Measurements from ENCODE around the gene CRACDL.

Gene CRACDL

DNA sequence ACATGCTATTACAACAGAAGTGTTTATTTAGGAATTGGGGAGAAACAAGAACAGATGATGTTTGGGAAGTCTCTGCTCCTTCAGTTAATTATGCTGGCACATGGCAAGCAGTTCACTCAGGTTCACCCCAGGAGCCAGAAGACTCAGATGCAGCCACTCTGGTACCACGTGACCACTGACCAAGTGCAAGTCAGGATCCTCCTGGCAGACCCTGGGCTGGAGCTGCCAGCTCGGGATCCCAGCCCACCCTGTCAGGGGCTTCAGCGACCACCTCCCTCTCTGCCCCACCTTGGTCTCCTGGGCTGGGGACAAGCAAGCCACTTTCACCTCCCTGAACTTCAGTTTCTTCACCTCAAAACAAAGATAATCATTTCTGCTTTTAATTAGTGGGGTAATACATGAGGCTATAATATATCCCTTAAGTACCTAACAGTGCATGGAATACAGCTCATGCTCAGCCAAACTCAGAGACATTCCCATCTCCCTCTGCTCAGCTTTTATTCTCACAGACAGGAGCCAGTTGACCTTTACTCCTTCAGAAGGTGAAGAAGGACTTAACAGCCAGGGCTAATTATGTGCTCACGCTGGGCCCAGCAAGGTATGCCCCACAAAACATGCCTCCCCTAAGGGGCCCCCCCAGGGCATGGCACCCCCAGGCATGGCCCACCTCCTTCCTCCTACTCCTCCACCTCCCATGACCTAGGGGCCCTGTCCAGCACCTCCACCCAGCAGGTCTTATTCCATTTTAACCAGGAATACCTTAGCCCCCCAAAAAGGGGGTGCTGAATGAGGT lies 11.8 kb downstream of the CRACDL start:
- H4K20me1 ChIP-seq (ENCODE audit: low read depth, low read length), result no peaks in the 10 kb centered on the region
- TF ChIP-seq, protein P1, sequence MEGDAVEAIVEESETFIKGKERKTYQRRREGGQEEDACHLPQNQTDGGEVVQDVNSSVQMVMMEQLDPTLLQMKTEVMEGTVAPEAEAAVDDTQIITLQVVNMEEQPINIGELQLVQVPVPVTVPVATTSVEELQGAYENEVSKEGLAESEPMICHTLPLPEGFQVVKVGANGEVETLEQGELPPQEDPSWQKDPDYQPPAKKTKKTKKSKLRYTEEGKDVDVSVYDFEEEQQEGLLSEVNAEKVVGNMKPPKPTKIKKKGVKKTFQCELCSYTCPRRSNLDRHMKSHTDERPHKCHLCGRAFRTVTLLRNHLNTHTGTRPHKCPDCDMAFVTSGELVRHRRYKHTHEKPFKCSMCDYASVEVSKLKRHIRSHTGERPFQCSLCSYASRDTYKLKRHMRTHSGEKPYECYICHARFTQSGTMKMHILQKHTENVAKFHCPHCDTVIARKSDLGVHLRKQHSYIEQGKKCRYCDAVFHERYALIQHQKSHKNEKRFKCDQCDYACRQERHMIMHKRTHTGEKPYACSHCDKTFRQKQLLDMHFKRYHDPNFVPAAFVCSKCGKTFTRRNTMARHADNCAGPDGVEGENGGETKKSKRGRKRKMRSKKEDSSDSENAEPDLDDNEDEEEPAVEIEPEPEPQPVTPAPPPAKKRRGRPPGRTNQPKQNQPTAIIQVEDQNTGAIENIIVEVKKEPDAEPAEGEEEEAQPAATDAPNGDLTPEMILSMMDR (IDR thresholded peaks at IDR 0.05; ENCODE audit: insufficient read depth, low read length, poor library complexity, severe bottlenecking), result no peak
- H3K4me3 ChIP-seq (ENCODE audit: insufficient read depth, low read length, poor library complexity, severe bottlenecking), result no peak overlapping the region
- no peaks in the 10 kb centered on the region for H3K36me3 ChIP-seq (ENCODE audit: low read length)
- no peaks in the 10 kb centered on the region for H3K79me2 ChIP-seq (ENCODE audit: insufficient read depth, low read length)
- H3K9me2 ChIP-seq (replicated peaks; ENCODE audit: insufficient read depth, low read length), result no peaks in the 10 kb centered on the region
- no peaks in the 10 kb centered on the region for H3K27me3 ChIP-seq (ENCODE audit: low read length)
- H3K9me3 ChIP-seq (ENCODE audit: insufficient read depth, low read length), result no peaks in the 10 kb centered on the region
- H3K27ac ChIP-seq (ENCODE audit: low read depth, low read length), result no peak overlapping the region
- H3K9ac ChIP-seq (ENCODE audit: low read length), result no peak overlapping the region
- H3F3A ChIP-seq (ENCODE audit: insufficient read depth), result no peaks in the 10 kb centered on the region
- H2AFZ ChIP-seq (ENCODE audit: low read depth, low read length, severe bottlenecking), result no peak overlapping the region
- H3K4me2 ChIP-seq (ENCODE audit: low read depth, low read length, poor library complexity, severe bottlenecking), result no peak overlapping the region

DNA sequence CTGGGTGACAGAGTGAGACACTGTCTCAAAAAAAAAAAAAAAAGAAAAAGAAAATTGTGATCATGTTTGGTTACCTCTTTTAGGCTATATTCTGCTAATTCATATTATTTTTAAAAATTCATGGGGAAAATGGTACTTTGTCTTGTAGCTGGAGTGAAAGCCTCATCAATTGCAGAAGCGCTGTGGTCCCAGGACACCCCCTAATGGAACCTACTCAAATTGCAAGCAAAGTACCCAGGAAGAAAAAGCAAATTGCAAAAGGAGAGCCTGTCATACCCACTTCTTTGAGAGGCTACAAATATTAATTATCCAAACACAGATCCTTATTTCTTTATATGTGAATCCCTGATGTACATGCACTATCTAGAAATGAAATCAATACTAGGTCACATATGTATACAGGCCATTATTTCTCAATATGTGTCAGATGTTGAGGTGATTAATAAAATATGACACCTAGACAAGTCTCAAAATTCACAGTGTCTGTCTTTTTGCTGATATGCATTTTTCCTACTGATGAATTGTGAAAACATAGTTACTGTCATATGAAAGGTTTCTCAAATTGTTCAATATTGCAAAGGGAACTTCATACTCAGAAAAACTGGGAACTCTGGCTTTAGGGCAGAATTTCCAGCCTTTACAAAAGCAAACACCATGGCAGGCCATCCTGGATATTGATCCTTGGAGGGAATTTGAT lies 12.6 kb downstream of the CRACDL start:
- H3K4me2 ChIP-seq (ENCODE audit: low read depth, low read length, poor library complexity, severe bottlenecking), result no peak overlapping the region
- H4K20me1 ChIP-seq (ENCODE audit: low read depth, low read length), result no peaks in the 10 kb centered on the region
- H2AFZ ChIP-seq (ENCODE audit: low read depth, low read length, severe bottlenecking), result no peak overlapping the region
- H3K4me3 ChIP-seq (ENCODE audit: insufficient read depth, low read length, poor library complexity, severe bottlenecking), result no peak overlapping the region
- H3K9me3 ChIP-seq (ENCODE audit: insufficient read depth, low read length), result no peaks in the 10 kb centered on the region
- no peaks in the 10 kb centered on the region for H3F3A ChIP-seq (ENCODE audit: insufficient read depth)
- H3K27me3 ChIP-seq (ENCODE audit: low read length), result no peaks in the 10 kb centered on the region
- no peaks in the 10 kb centered on the region for H3K36me3 ChIP-seq (ENCODE audit: low read length)
- no peak for TF ChIP-seq EZH2phosphoT487 (conservative IDR thresholded peaks at IDR 0.05; ENCODE audit: low read length)
- TF ChIP-seq, protein P1 (IDR thresholded peaks at IDR 0.05; ENCODE audit: insufficient read depth, low read length, poor library complexity, severe bottlenecking), result peak; percentile 45
- H3K79me2 ChIP-seq (ENCODE audit: insufficient read depth, low read length), result no peaks in the 10 kb centered on the region
- H3K9ac ChIP-seq (ENCODE audit: low read length), result no peak overlapping the region
- H3K27ac ChIP-seq (ENCODE audit: low read depth, low read length), result no peak overlapping the region
- no peaks in the 10 kb centered on the region for H3K9me2 ChIP-seq (replicated peaks; ENCODE audit: insufficient read depth, low read length)

DNA sequence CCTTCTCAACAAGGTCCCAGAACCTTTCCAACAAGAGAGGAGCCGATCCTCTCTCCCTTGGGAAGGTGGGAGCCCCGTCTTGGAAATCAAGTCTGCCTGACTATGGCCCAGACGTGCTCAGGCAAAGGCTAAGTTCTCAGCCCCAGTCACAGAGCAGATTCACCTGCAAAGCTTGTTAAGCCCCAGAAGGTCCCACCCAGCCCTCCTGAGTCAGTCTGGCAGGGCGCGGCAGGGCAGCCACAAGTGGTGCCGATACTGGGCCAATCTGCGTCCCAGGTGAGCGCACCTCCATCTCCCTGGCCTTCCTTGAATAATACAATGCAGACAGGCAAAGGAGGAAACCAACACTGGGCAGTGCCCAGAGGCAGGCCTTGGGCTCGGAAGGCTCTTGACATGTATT lies 15.0 kb downstream of the CRACDL start:
- TF ChIP-seq, protein P1 (IDR thresholded peaks at IDR 0.05; ENCODE audit: insufficient read depth, low read length, poor library complexity, severe bottlenecking), result no peak
- TF ChIP-seq EZH2phosphoT487 (conservative IDR thresholded peaks at IDR 0.05; ENCODE audit: low read length), result no peak

More for the DNA sequence above, 15.0 kb downstream of the CRACDL start:
- no peaks in the 10 kb centered on the region for H3F3A ChIP-seq (ENCODE audit: insufficient read depth)
- H3K27me3 ChIP-seq (ENCODE audit: low read length), result no peaks in the 10 kb centered on the region
- H3K4me2 ChIP-seq (ENCODE audit: low read depth, low read length, poor library complexity, severe bottlenecking), result no peak overlapping the region
- H3K27ac ChIP-seq (ENCODE audit: low read depth, low read length), result no peak overlapping the region
- no peaks in the 10 kb centered on the region for H3K79me2 ChIP-seq (ENCODE audit: insufficient read depth, low read length)
- no peak overlapping the region for H3K4me3 ChIP-seq (ENCODE audit: insufficient read depth, low read length, poor library complexity, severe bottlenecking)
- H3K9ac ChIP-seq (ENCODE audit: low read length), result no peak overlapping the region
- H2AFZ ChIP-seq (ENCODE audit: low read depth, low read length, severe bottlenecking), result no peak overlapping the region
- no peaks in the 10 kb centered on the region for H3K9me2 ChIP-seq (replicated peaks; ENCODE audit: insufficient read depth, low read length)
- no peaks in the 10 kb centered on the region for H4K20me1 ChIP-seq (ENCODE audit: low read depth, low read length)
- H3K9me3 ChIP-seq (ENCODE audit: insufficient read depth, low read length), result no peaks in the 10 kb centered on the region
- no peaks in the 10 kb centered on the region for H3K36me3 ChIP-seq (ENCODE audit: low read length)
